GM21447 (cell line): Measurements from ENCODE around the gene JMJD8.

Experiments
- ATAC-seq: cut with Tn5 transposase; IDR thresholded peaks from one replicate; pipeline ENCODE4 v1.9.1; 2021; ENCODE audit not compliant: unreplicated experiment

Gene JMJD8

DNA sequence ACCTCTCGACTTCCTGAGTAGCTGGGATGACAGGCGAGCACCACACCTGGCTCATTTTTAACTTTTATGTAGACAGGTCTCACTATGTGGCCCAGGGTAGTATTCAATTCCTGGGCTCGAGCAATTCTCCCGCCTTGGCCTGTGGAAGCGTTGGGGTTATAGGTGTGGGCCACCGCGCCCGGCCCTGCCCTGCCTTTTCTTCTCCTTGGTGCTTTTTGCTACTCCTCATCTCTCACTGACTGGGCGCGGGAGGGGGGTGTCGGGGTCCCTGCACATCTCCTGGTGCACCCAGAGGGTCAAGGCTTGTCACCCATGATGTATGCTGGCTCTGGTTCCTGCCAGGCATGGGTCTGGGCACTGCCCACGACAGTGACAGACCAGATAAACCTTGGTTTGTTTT is 39.6 kb downstream of the JMJD8 start:
- ATAC-seq: no peak

DNA sequence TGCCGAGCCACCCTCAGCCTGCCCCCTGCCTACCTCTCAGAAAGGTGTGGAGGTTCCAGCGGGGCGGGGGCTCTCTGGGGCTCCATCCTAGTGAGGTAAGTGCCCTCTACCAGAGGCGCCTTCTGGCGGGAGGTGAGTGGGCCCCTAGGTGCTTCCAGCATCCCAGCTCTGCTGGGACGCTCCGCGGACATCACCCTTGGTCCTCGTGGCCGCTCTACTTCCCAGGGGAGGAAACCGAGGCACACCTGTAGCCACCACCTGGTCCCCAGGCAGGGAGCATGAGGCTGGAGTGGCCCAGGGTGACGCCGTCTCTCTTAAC is 41.1 kb downstream of the JMJD8 start:
- ATAC-seq: no peak

DNA sequence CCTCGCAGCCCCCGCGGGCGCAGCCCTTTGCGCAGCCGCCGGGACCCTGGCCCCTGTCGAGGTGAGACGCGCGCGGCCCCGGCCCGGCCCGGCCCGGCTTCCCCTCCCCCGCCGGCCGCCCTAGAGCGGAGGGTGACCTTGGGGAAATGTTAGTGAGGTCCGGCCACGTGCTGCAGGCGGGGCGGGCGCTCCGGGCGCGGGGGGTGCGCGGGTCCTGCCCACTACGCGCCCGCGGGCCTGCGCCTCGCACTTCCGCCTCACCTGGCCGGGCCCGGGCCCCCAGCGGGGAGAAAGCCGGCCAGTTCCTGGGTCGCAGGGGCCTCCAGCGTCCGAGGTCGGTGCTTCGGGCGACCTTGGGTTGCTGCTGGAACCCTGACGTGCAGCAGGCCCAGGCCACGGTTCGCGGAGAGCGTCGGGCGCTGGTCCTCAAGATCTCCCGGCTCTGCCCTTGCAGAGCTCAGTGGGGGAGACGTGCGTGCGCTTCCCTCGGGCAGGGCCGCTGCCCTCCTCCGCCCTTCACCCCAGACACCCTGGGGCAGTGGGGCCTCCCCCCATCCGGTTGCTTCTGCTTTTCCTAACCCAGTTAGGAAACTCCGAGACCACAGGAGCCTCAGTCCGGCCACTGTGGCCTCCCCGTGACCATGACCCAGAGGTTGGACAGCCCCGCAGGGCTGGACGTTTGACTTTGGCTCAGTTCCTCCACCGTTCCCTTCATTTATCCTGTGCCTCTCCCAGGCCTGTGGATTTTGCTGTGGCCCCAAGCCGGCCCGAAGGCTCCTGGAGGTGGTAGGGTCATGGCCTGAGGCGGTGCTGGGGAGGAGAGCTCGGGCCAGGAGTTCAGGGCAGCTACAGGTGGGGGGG is 41.7 kb downstream of the JMJD8 start:
- peak; percentile 30 for ATAC-seq

DNA sequence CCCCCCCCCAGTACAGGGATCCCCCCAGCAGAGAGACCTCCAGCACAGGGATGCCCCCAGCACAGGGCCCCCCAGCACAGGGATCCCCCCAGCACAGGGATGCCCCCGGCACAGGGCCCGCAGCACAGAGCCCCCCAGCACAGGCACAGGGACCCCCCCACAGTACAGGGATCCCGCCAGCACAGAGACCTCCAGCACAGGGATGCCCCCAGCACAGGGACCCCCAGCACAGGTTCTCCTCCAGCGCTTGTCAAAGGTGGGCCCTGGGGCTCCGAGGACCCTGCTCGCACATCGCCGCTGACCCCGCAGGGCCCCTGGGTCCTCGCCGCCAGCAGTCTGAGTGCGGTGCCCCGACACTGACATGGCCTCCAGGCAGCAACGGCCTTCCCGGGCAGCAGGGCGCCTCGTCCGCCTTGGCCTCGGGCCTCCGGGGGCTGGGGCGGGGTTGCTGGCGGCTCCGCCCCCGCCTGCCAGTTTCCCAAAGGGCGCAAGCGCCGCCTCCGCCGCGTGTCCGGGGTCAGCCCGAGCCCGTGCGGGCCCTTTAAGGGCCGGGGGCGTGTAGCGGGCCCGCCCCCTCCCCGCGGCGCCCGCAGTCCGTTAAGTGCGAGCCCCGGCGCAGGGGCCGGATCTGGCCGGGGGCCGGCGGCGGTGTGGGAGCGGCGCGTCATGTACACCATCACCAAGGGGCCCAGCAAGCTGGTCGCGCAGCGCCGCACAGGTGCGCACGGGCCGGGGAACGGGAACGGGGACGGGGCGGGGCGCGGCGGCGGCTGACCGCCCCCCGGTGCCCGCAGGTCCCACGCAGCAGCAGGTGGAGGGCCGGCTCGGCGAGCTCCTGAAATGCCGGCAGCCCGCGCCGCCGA is 42.6 kb downstream of the JMJD8 start, which contains the start of gene MCRIP2:
Gene MCRIP2 (plus strand): TSS at position 503 of the 863 bp plus-strand sequence. CDS start 164 bp downstream, at position 667.
- ATAC-seq: peak; percentile 60

DNA sequence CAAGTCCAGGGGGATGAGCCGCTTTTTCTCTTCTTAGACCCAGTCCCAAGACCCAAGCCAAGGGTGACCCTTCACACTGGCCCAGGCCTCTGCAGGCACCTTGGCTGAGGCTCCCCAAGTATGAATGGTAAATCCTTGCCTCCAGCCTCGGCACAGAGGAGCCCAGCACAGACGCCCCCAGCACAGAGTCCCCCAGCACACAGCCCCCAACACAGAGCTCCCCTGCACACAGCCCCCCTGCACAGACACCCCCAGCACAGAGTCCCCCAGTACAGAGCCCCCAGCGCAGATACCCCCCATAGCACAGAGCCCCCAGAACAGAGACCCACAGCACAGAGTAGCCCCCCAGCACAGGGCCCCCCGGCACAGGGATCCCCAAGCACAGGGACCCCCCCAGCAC is 43.5 kb downstream of the JMJD8 start:
- no peak for ATAC-seq

DNA sequence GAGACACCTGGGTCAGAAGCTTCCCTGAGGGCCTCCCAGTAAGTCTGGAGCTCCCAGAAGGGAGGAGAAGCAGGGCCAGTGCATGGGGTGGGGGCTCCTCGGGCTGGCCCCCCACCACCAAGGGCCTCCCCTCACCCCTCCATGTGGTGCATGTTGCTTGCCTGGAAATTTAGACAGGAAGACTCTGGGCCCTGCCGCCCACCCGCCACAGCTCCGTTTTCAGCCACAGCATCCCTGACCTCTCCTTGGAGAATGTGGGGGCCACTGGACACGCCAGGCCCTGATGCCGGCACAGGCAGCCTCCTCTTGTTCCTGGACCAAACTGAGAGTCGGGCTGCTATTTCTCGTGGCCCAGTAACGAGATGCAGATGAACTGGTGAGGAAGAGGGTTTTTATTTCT is 45.3 kb downstream of the JMJD8 start:
- no peak for ATAC-seq

DNA sequence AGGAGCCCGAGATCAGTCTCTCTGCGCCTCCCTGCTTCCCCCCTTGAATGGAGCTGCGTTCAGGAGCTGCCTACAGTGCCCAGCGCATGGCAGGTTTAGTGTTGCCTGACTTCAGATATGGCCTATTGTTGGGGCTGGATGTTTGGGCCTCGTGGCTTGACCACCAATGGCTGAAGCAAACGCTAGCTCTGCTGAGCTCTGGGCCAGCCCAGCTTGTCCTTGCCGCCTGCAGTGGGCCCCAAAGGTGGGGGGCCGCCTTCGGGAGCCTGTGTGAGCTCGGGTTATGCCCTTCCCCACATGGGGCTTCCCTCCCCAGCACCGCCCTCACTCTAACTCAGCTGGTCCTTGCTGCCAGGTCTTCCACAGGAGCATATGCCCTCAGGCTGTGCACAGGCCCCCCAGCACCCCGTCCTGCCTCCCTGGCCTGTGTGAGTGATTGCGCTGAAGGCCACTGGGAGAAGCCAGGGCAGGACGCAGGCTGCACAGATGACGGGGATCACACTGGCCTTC is 46.0 kb downstream of the JMJD8 start:
- ATAC-seq: no peak

DNA sequence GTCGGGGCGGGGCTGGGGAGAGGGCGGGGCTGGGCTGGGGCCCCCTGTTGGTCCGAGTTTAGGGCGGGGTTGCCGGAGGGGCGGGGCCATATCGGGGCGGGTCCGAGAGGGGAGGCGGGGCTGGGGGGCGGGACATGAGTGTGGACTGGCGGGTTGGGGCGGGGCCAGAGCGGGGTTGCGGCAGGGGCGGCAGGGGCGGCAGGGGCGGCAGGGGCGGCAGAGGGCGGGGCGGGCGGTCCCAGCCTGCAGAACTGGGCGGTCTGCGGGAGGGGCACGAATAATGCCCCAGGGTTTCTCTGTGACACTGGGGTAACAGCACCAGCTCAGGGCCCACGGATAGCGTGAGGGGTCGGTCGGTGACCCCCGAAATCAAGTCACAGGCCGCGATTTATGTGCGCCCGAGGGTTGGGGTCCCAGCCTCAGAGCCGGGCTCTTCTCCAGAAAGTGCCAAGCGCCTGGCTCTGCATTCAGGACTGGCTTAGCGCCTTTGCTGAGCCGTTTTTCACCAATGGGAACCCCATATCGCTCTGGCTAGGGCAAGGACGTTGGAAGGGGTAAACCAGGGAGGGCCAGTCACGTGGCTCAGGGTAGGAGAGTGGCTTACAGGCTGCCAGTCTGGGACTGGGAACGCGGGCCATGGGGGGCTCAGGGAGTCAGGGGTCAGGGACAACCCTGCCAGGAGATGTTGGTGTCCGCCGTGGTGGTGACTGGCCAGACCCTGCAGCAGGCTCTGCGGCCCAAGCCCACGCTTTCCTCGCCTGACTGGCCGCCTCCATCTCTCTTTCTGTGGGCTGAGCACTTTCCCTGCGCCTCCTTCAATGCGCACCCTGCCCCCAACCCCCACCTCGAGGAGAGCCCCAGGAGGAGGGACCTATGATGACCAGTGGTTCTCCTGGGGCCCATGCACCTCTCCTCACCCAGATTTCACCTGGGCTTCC is 46.8 kb downstream of the JMJD8 start:
- no peak for ATAC-seq

DNA sequence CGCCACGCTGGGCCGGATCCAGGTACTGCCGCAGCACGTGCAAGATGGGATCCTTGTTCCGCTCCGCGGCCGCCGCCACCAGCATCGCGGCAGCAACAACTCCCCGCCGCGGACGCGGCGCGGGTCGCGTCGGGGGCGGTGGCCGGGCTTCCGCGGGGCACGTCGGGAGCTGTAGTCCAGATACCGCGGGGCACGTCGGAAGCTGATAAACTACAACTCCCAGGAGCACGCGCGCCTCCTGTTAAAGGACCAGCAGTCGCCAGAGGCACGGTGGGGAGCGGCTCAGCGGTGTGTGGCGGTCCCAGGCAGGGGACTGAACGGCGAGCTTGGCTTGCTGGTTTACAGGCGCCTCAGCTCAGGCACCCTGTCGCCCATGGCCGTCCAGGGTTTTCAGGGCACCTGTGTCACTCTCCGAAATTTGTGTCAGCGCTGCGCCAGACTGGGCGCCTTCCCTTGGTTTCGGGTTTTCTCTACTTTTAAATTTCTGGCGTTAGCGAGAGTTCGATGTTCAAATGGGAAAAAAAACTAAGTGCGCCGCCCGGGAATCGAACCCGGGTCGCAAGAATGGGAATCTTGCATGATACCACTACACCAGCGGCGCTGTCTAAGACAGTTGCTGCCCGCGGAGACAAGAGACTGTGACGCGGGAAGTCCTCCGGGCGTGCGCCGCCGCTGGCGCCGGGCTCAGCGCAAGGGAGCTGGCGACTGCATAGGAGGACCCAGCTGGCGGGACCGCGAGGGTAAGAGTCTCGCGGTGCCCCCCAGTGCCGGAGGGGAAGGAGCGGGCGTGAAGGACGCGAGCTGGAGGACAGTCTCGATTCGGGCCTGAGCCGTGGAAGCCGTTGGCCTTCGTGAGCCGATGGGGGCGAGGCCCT is 47.7 kb downstream of the JMJD8 start, which contains the start of gene METTL26:
Gene METTL26 (minus strand): TSS at position 100 of the 875 bp plus-strand sequence. CDS start 15 bp downstream, at position 85.
- peak; percentile 61 for ATAC-seq

DNA sequence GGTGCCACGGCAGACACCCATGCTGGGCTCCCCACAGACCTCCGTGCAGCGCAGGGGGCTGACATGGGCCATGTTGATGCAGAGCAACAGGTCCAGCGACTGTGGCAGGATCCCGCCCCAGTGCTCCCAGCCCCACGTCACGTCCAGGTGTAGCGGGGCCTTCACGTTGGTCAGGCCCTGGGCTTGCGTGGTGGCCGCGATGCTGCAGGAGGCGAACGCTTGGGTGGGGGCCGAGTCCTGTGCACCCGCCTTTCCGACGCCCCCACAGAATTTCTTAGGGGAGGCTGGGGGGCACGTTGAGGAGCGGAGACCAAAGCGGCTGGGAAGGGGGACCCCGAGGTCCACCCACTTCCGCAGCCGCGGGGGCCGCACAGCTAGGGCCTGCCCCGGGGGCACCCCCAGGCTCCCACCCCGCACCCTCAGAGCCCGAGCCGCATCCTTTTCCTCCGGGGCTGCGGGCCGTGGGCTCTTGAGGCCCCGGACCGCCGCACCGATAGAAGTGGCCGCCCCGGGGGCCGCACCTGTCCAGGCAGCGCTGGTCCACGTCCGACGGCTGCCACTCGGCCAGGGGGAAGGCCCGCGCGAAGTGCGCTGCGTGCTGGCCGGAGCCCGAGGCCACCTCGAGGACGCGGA is 48.4 kb downstream of the JMJD8 start:
- ATAC-seq: no peak

DNA sequence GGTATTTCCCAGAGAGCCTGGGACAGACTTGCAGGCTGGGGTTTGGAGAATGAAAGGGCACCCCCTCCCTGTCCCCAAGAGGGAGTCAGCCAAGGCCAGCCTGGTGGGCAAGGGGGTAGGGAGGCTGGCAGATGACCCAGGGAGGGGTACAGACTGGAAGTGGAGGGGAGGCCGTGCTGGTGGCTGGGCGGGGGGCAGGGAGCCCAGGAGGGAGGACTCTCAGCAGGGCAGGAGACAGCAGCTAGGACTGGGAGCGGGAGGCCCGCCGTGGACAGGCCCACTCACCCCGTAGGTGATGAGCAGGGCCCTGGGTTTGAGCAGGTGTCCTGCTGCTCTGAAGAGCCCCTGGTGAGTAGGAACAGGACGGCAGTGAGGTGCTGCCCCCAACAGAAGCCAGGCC is 49.1 kb downstream of the JMJD8 start:
- ATAC-seq: no peak

DNA sequence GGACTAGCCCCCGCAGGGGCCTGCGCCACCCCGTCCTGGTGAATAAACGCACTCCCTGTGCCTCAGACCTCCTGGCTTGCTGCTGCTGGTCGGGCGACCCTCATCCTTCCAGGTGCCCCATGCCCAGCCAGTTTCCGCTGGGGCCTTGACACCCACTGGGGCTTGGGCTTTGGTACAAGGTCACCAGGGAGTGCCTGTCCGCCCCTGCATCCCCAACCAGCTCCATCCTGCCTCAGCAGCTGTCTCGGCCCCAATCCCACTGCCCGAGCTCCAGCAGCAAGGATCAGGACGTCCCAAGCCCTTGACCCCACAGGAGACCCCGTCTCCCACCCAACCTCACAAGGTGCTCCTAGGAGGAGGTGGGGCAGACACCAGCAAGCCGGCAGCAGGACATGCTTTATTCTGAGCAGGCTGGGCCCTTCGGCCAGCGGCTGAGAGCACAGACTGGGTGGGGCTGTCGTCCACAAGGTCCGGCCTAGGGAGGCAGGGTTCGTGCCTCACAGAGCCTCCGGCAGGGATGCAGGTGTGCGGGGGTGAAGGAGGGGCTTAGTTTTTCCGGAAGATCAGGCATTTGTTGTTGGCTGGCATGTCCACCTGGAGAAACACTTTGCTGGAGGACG is 50.0 kb downstream of the JMJD8 start:
- no peak for ATAC-seq

DNA sequence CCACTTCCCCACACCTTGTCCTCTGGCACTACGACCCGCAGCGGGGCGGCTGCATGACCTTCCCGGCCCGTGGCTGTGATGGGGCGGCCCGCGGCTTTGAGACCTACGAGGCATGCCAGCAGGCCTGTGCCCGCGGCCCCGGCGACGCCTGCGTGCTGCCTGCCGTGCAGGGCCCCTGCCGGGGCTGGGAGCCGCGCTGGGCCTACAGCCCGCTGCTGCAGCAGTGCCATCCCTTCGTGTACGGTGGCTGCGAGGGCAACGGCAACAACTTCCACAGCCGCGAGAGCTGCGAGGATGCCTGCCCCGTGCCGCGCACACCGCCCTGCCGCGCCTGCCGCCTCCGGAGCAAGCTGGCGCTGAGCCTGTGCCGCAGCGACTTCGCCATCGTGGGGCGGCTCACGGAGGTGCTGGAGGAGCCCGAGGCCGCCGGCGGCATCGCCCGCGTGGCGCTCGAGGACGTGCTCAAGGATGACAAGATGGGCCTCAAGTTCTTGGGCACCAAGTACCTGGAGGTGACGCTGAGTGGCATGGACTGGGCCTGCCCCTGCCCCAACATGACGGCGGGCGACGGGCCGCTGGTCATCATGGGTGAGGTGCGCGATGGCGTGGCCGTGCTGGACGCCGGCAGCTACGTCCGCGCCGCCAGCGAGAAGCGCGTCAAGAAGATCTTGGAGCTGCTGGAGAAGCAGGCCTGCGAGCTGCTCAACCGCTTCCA is 50.6 kb downstream of the JMJD8 start:
- ATAC-seq: no peak

DNA sequence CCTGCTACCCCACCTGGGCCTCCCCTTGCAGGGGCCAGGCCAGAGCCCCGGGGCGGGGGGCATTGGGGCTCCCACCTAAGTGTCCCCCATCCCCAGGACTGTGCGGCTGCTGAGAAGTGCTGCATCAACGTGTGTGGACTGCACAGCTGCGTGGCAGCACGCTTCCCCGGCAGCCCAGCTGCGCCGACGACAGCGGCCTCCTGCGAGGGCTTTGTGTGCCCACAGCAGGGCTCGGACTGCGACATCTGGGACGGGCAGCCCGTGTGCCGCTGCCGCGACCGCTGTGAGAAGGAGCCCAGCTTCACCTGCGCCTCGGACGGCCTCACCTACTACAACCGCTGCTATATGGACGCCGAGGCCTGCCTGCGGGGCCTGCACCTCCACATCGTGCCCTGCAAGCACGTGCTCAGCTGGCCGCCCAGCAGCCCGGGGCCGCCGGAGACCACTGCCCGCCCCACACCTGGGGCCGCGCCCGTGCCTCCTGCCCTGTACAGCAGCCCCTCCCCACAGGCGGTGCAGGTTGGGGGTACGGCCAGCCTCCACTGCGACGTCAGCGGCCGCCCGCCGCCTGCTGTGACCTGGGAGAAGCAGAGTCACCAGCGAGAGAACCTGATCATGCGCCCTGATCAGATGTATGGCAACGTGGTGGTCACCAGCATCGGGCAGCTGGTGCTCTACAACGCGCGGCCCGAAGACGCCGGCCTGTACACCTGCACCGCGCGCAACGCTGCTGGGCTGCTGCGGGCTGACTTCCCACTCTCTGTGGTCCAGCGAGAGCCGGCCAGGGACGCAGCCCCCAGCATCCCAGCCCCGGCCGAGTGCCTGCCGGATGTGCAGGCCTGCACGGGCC is 51.4 kb downstream of the JMJD8 start:
- no peak for ATAC-seq

DNA sequence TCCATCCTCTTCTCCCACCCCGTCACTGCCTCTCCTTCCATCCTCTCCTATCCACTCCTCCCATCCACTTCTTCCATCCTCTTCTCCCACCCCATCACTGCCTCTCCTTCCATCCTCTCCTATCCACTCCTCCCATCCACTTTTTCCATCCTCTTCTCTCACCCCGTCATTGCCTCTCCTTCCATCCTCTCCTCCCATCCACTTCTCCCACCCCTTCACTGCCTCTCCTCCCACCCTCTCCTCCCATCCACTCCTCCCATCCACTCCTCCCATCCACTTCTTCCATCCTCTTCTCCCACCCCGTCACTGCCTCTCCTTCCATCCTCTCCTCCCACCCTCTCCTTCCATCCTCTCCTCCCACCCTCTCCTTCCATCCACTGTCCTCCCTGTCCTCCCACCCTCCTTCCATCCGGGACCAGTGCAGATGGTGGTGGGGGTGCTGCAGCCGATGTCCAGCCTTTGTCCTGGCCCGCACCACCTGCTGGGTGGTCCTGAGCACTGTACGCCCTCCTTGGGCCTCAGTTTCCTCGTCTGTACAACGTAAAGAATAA is 52.3 kb downstream of the JMJD8 start:
- ATAC-seq: no peak
